ENCODE results near the gene GNGT2. TPM values are rescaled to one million over a fixed set of nuclear protein-coding genes. Genes with fewer than 3 reads are reported as not detected.

GNGT2 gene
- total RNA-seq, 1 experiment from 2014 or later = 0.40 TPM

DNA sequence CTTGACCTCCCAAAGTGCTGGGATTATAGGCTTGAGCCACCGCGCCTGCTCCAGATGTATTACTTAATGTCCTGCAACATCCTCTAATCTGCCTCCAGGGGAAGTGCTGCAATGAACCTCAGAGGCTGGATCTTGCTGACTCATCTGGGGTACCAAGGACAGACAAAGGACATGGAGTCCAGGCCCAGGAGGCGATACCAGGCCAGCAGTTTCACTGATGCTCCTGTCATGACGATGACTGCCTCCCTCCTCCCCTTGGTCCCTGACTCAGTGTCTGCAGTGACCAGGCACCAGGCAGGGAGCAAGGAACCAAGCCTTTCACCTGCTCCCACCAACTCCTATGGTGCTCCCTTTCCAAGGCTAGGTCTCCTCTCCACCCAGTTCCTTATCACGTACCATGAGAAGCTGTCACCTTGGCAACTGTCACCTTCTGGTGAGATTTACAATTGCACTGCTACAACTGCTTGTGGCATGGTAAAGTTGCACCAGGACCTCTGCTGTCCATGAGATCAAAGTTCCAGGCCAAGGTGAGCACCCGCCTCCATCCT, 41.8 kb upstream of the GNGT2 start:
- Histone ChIP-seq H4K20me1 (ENCODE audit: low read length) (no peaks in the 10 kb centered on the region), H3K79me2 (ENCODE audit: low read length) (no peaks in the 10 kb centered on the region), H3K27me3 (ENCODE audit: low read length) (no peaks in the 10 kb centered on the region), H3K27ac (ENCODE audit: low read length) (no peak overlapping the region), H3K4me1 (ENCODE audit: insufficient read depth, low read length) (peaks cover 6% of the 10 kb centered on the region; the same call in 1 of the 2 replicates), H3F3A (ENCODE audit: low read length, unreplicated experiment) (no peaks in the 10 kb centered on the region), H3K36me3 (ENCODE audit: low read depth, low read length) (no peaks in the 10 kb centered on the region), H3K9me3 (ENCODE audit: low read length) (no peaks in the 10 kb centered on the region), H3K4me3 (ENCODE audit: low read length) (no peak overlapping the region), H3K4me2 (ENCODE audit: low read length) (no peak overlapping the region), H3K9me2 (replicated peaks; ENCODE audit: low read length) (no peaks in the 10 kb centered on the region), H2AFZ (ENCODE audit: low read length) (no peak overlapping the region), H3K9ac (ENCODE audit: low read length) (no peak overlapping the region)
- intact Hi-C loops (cut with micrococcal nuclease) = no loop called here
- TF ChIP-seq EZH2phosphoT487 (IDR thresholded peaks at IDR 0.05; ENCODE audit: borderline replicate concordance, low read length) (no peak), EZH2 (IDR thresholded peaks at IDR 0.05; ENCODE audit: low read length, unreplicated experiment) (no peak)
- TF ChIP-seq, protein P1, sequence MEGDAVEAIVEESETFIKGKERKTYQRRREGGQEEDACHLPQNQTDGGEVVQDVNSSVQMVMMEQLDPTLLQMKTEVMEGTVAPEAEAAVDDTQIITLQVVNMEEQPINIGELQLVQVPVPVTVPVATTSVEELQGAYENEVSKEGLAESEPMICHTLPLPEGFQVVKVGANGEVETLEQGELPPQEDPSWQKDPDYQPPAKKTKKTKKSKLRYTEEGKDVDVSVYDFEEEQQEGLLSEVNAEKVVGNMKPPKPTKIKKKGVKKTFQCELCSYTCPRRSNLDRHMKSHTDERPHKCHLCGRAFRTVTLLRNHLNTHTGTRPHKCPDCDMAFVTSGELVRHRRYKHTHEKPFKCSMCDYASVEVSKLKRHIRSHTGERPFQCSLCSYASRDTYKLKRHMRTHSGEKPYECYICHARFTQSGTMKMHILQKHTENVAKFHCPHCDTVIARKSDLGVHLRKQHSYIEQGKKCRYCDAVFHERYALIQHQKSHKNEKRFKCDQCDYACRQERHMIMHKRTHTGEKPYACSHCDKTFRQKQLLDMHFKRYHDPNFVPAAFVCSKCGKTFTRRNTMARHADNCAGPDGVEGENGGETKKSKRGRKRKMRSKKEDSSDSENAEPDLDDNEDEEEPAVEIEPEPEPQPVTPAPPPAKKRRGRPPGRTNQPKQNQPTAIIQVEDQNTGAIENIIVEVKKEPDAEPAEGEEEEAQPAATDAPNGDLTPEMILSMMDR (conservative IDR thresholded peaks at IDR 0.05; ENCODE audit: low read depth, low read length) = no peak
- ATAC-seq = no peak; the same call in 1 of the 2 replicates
- CTCF ChIA-PET = interaction anchor here (0.6 kb wide), 1 partner anchor 95 kb away, joined by 4 read pairs; no protein-coding TSS in a partner anchor
- BruUV-seq (replicated peaks) = no TSS peak
- DNase-seq = no peak
- POLR2A ChIA-PET (ENCODE audit: unreplicated experiment) = no interaction called here

DNA sequence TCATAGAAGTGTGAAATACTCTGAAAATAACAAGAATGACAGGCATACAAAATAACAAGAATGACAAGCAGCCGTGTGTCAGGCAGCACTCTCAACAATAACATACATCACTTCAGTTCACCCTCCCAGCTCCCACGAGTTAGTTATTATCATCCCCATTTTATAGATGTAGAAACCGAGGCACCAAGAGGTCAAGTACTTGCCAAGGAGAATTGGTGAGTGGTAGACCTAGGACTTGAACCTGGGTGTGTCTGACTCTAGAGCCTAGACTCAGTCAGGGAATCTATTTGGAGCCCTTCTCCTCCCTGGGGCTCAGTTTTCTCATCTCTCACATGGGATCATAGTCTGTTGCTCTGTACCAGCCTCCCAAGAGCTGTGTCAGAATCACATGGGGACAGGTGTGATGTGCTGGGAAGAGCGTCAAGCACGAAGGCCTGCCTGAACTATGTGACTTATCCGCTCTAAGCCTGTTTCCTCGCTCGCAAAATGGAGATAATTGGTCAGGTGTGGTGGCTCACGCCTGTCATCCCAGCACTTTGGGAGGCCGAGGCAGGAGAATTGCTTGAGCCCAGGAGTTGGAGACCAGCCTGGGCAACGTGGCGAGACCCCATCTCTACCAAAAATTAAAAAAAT, 39.6 kb upstream of the GNGT2 start:
- Histone ChIP-seq H3F3A (ENCODE audit: low read length, unreplicated experiment) (no peaks in the 10 kb centered on the region), H4K20me1 (ENCODE audit: low read length) (no peaks in the 10 kb centered on the region), H3K4me1 (ENCODE audit: insufficient read depth, low read length) (peaks cover 6% of the 10 kb centered on the region; the same call in 1 of the 2 replicates), H3K27ac (ENCODE audit: low read length) (no peak overlapping the region), H3K9me3 (ENCODE audit: low read length) (no peaks in the 10 kb centered on the region), H2AFZ (ENCODE audit: low read length) (peak overlapping the region; percentile 35; the same call in 1 of the 2 replicates), H3K36me3 (ENCODE audit: low read depth, low read length) (no peaks in the 10 kb centered on the region), H3K27me3 (ENCODE audit: low read length) (no peaks in the 10 kb centered on the region), H3K79me2 (ENCODE audit: low read length) (no peaks in the 10 kb centered on the region), H3K9ac (ENCODE audit: low read length) (no peak overlapping the region), H3K9me2 (replicated peaks; ENCODE audit: low read length) (no peaks in the 10 kb centered on the region), H3K4me3 (ENCODE audit: low read length) (no peak overlapping the region), H3K4me2 (ENCODE audit: low read length) (no peak overlapping the region)
- TF ChIP-seq EZH2 (IDR thresholded peaks at IDR 0.05; ENCODE audit: low read length, unreplicated experiment) (no peak), EZH2phosphoT487 (IDR thresholded peaks at IDR 0.05; ENCODE audit: borderline replicate concordance, low read length) (no peak)
- TF ChIP-seq, protein P1 (conservative IDR thresholded peaks at IDR 0.05; ENCODE audit: low read depth, low read length) = no peak
- ChIA-PET CTCF (no interaction called here), POLR2A (ENCODE audit: unreplicated experiment) (interaction anchor here (0.5 kb wide), 1 partner anchor 9 kb away, joined by 3 read pairs; no protein-coding TSS in a partner anchor)
- ATAC-seq = no peak
- no TSS peak for BruUV-seq (replicated peaks)
- intact Hi-C loops (cut with micrococcal nuclease) = no loop called here
- no peak for DNase-seq

DNA sequence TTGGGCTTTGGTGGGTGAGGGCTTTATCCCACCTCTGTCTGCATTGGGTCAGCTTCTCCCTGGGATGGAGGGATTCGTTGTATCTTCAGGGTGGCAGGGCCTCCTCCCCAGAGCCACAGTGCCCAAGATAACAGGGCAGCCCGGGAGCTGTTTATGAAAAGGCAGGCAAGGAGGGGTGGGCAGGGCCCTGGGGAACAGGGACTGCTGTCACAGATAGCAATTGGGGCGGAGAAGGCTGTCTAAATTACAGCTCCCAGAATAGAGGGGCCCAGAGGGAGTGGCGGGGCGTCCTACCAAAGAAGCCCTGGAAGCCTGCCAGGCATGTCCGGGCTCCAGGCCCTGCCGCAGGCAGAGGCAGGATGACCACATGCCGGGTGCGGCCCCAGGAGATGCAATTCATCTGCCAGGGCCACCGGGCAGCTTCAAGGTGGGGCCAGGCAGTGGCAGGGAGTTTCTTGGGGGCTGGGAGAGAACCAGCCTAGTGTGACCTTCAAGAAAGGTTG, 39.0 kb upstream of the GNGT2 start:
- TF ChIP-seq EZH2phosphoT487 (IDR thresholded peaks at IDR 0.05; ENCODE audit: borderline replicate concordance, low read length) (no peak), EZH2 (IDR thresholded peaks at IDR 0.05; ENCODE audit: low read length, unreplicated experiment) (no peak)
- TF ChIP-seq, protein P1 (conservative IDR thresholded peaks at IDR 0.05; ENCODE audit: low read depth, low read length) = no peak
- Histone ChIP-seq H2AFZ (ENCODE audit: low read length) (peak overlapping the region; percentile 35; the same call in 1 of the 2 replicates), H3F3A (ENCODE audit: low read length, unreplicated experiment) (no peaks in the 10 kb centered on the region), H3K27ac (ENCODE audit: low read length) (no peak overlapping the region), H3K4me1 (ENCODE audit: insufficient read depth, low read length) (peaks cover 6% of the 10 kb centered on the region; the same call in 1 of the 2 replicates), H3K27me3 (ENCODE audit: low read length) (no peaks in the 10 kb centered on the region), H3K4me3 (ENCODE audit: low read length) (no peak overlapping the region), H4K20me1 (ENCODE audit: low read length) (no peaks in the 10 kb centered on the region), H3K4me2 (ENCODE audit: low read length) (no peak overlapping the region), H3K79me2 (ENCODE audit: low read length) (no peaks in the 10 kb centered on the region), H3K9me3 (ENCODE audit: low read length) (no peaks in the 10 kb centered on the region), H3K9me2 (replicated peaks; ENCODE audit: low read length) (no peaks in the 10 kb centered on the region), H3K36me3 (ENCODE audit: low read depth, low read length) (no peaks in the 10 kb centered on the region), H3K9ac (ENCODE audit: low read length) (no peak overlapping the region)
- intact Hi-C loops (cut with micrococcal nuclease) = no loop called here
- POLR2A ChIA-PET (ENCODE audit: unreplicated experiment) = interaction anchor here (0.5 kb wide), 1 partner anchor 9 kb away, joined by 3 read pairs; no protein-coding TSS in a partner anchor
- no TSS peak for BruUV-seq (replicated peaks)
- ATAC-seq = peak; percentile 41
- peak; percentile 32 for DNase-seq
- CTCF ChIA-PET = no interaction called here

Data from PC-3 (cell line).